GM12873 (cell line): ENCODE data around the gene RYK.
A peak's percentile ranks its signal among the peaks of the same experiment; 100 is the strongest.

Experiments used
- CTCF ChIP-seq: IDR thresholded peaks from 2 replicates; pipeline ENCODE4 v1.5.1; 2012; ENCODE audit warnings: low read depth, mild to moderate bottlenecking, moderate library complexity, low read length, control low read depth; ENCODE audit not compliant: insufficient read depth; ENCODE audit errors: missing control alignments

The RYK gene

DNA sequence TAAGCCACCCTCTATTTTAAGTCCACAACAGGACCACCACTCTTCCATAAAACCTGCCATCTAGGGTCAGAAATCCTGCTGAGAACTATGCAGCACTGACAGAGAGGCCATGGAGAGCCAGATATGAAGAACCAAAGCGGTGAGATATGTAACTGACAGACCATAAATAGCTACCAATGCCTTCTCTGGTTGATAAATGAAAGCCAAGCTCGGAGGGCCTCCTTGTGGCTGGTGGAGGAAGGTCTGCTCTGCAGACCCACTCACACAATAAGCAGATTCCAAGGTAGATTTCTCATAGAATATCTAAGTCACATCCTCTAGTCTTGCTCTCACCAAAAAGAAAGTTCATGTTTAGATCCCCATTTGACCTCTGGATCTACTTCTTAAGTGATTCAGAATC lies 38.9 kb downstream of the RYK start:
- peak; percentile 75 for TF ChIP-seq CTCF

DNA sequence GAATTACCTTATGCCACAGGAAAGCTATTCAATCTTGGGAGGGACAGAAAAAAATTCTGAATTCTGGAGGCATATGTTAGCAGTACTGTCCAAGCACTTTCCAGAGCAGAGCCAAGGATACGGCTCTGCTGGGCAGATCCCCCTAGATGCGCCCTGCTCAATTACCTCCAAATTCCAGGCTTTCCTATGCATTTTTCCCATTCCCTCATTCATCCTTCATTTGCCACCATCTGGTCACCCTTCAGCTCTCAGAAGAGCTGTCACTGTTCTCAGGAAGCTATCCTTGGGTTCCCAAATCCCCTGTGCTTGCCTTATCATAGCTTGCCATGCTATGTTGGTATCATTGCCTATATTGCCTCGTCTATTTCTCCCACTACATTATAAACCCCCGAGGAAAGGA lies 45.2 kb downstream of the RYK start:
- no peak for TF ChIP-seq CTCF

- no peak for TF ChIP-seq CTCF
These were observed 49.2 kb downstream of the RYK start for GRCh38 chr3:134201201-134202130.

DNA sequence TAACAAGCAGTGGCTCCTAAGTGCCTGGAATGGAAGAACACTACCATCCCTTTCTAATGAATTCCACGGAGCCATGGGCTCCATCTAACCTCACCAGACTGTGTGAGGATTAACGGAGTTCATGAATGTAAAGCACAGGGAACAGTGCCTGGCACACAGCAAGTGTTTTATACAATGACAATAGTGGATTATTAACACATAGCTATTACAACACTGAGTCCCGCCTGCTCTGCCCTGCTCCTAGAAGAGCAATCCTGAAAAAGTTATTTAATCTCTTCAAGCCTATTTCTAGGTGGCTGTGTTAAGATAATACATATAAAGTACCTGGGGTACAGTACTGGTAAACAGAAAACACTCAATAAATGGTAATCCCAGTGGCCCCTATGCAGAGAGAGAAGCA lies 51.4 kb downstream of the RYK start:
- no peak for TF ChIP-seq CTCF

DNA sequence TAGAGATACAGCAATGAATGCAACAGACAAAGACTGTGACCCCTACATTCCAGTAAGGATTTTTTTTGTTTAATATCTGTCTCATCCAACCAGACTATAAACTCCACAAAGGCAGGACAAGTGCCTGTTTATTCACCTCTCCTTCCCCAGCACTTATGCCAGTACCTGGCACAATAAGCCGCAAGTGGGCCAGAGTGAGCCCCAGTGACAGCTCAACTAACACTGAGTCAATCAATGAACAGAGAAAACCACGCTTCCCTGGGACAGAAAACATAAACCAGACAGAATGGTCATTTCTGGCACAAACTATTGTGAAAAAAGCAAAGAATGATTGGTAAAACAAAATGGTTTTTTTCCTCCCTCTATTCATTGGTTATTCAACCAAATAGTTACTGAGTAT lies 52.2 kb downstream of the RYK start:
- TF ChIP-seq CTCF: no peak

DNA sequence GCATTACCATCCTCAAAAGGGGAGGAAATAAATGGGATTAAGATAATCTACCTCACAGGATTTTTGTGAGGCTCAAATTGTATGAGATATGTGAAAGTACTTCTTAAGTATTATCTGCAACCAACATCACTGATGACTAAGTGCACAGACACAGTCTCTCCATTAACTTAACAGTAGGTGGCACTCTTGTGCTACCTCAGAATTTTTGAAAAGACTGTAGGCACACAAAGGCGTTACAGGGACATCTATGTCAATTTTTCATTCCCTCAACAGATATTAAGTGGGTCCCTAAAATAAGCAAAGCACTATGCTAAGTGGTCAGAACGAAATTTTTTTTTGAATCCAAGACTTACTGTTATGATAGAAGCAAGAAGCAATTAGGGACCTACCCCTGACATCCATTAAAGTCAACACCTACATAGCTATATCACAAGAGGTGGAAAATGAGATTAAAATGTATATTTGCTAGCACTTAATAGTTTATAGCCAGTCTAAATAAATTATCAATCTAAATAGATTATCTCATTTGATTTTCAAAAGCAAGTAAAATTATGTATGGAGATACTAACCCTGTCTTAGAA lies 52.9 kb downstream of the RYK start:
- peak; percentile 77 for TF ChIP-seq CTCF

DNA sequence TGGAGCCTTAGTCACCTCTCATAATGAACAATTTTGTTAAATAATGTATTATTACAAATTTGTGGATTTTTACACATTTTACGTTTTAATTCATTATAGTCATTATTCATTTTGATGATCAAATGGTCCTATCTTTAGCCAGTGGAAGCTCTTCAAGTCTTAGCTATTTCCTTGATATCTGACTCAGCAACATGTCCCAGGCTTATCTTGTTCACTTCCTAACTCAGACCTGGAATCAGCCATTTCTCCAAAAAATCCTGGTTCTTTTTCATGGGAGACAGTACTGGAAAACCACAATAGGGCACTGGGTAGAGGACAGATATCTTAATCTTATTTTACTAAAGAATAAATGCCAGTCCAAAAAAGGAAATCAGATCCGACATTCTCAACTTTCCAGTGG lies 56.4 kb downstream of the RYK start:
- no peak for TF ChIP-seq CTCF
